ENCODE results near the gene FUS.
"Not testable (repeated sequence)": the region's sequence is repeated elsewhere in the genome, so short reads cannot be mapped to it uniquely, and the experiment has no call there.

Gene FUS

GRCh38 chr16:31187808-31188189 lies 7.9 kb downstream of the FUS start:
- DNase-seq = no peak

GRCh38 chr16:31188450-31189411 lies 8.8 kb downstream of the FUS start:
- DNase-seq = no peak

DNA sequence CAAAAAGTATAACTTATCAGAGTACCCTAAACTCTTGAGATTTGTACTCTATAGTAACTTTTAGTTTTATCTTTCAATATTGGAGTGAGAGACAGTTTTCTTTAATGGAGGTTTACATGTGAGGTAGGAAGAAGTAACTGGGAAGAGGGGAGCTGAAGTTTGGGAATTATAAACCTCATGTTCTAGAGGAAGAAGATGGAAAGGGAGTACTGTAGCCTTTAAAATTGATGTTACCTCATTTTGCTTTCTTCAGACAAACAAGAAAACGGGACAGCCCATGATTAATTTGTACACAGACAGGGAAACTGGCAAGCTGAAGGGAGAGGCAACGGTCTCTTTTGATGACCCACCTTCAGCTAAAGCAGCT lies 9.5 kb downstream of the FUS start:
- no peak for DNase-seq

DNA sequence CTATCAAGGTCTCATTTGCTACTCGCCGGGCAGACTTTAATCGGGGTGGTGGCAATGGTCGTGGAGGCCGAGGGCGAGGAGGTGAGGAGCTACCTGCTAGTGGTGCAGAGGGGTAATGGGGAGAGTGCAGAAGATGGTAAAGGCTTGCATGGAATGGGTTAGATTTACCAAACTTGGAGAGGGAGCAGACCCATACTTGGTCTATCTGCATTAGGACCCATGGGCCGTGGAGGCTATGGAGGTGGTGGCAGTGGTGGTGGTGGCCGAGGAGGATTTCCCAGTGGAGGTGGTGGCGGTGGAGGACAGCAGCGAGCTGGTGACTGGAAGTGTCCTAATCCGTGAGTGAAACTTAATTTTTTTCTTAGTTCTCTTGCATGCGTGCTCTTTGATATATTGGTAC lies 10.1 kb downstream of the FUS start:
- no peak for DNase-seq

- no peak for DNase-seq
These were observed 11.0 kb downstream of the FUS start for GRCh38 chr16:31190818-31191444.

- DNase-seq = no peak
These were observed 11.9 kb downstream of the FUS start for GRCh38 chr16:31191697-31192428.

- DNase-seq = no peak
These were observed 13.1 kb downstream of the FUS start for GRCh38 chr16:31192856-31193642.

DNA sequence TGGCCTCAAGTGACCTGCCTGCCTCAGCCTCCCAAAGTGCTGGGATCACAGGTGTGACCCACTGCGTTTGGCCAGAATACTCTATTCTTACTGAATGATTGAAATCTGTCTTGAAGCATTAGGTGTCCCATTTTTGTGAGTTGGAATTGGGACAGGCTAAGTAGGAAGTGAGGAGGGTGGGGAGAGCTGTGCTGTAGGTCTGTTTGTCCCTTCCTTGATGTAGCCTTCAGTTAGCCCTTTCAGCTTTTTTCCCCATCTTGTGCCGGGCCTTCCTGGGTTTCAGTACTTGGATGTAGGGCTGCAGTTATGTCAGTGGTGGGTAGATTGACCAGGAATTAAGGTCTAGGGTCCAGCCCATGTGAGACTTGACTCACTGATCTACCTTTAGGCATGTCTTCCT lies 13.9 kb downstream of the FUS start:
- no peak for DNase-seq

DNA sequence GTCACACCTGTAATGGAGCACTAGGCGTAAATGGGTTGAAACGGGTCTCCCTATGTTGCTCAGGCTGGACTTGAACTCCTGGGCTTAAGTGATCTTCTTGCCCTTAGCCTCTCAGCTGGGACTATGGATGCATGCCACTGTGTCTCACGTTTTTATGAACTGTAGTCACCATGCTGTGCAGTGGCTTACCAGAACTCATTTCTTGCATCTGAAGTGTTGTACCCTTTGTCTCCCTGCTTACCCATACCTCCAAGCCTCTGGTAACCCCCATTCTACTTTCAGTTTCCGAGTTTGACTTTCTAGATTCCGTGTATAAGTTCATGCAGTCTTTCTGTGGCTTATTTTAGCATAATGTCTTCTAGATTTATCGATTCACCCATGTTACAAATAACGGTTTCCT lies 15.0 kb downstream of the FUS start:
- no peak for DNase-seq

DNA sequence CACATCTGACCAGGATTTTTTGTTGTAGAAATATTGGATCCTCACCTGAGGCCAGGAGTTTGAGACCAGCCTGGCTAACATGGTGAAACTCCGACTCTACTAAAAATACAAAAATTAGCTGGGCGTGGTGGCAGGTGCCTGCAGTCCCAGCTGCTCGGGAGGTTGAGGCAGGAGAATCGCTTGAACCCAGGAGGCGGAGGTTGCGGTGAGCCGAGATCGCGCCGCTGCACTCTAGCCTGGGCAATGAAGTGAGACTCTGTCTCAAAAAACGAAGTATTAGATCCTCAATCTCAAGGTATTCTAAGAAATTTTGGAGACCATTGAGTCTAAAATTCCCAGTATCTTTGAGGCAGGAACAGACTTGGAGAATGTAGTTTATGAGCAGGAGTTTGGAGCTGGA lies 15.9 kb downstream of the FUS start:
- DNase-seq = not testable (repeated sequence)

DNA sequence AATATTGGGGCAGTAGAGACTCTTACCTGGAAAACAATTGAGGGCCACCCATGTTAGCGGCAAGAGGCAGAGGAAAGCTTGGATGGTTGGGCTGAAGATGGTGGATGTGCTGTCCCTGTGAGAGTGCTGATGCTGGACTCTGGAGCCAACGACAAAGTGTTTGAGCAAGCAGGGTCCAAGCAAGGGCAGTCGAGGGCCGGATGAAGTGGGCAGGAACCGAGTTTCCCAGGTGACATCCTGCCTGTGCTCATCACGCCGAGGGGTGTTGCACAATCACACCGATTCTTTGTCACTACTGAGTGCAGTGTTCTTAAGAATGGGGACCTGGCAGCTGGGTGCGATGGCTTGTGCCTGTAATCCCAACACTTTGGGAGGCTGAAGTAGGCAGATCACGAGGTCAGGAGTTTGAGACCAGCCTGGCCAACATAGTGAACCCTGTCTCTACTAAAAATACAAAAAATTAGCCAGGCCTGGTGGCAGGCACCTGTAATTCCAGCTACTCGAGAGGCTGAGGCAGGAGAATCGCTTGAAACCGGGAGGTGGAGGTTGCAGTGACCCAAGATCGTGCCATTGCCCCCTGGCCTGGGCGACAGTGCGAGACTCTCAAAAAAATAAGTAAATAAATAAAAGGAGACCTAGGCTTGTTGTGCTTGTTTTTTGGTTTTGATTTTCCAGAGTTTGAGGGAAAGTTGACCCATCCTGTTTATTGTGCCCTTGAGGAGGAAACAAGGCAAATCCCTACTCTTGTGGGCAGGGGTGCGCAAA lies 16.6 kb downstream of the FUS start:
- no peak for DNase-seq

DNA sequence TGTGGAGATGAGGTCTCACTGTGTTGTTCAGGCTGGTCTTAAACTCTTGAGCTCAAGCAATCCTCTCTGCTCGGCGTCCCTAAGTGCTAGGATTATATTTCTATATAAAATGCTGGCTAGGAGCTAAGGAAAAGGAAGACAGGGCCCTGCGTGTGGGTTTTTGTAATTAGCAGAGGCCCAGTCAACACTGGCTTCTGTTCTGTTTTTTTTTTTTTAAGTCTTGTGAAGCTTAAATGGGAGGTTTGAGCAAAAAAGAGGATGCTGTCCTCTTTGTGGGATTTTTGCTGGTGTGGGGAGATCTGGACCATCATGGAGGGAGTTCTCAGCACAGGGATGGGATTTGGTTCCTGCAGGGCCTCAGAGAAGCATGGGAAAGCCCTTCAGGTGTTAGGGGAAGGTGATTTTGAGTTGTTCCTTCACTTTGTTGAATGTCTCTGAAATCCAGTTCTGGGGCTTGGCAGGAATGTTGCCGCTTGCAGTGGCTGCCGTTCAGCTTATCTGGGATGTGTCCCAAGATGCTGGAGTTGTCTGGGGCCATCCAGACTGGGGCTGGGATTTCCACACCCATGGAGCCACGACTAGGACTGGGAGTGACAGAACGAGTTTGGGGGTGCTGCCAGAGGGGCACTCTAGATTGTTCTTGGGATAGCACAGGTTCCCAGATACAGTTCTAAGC lies 18.4 kb downstream of the FUS start:
- DNase-seq = no peak

- DNase-seq = no peak
These were observed 19.6 kb downstream of the FUS start for GRCh38 chr16:31199430-31200041.

DNA sequence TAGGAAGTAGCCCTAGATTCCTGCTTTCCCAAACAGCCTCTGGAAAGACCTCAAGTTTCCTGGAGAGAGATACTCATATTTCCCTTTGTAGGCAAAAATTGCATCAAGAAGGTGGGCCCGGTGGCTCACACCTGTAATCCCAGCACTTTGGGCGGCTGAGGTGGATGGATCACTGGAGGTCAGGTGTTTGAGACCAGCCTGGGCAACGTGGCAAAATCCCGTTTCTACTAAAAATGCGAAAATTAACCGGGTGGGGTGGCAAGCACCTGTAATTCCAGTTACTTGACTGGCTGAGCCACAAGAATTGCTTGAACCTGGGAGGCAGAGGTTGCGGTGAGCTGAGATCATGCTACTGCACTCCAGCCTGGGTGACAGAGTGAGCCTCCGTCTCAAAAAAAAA lies 20.2 kb downstream of the FUS start:
- DNase-seq = not testable (repeated sequence)

GRCh38 chr16:31200821-31201568 lies 21.1 kb downstream of the FUS start:
- DNase-seq = no peak

GRCh38 chr16:31201582-31202413 lies 21.9 kb downstream of the FUS start:
- DNase-seq = peak; percentile 17

GRCh38 chr16:31202414-31203375 lies 22.8 kb downstream of the FUS start, which contains the start of gene PYCARD:
PYCARD (minus strand) TSS chr16:31202760; CDS start chr16:31202690, 70 bp downstream.
- no peak for DNase-seq
